GM18907 (cell line): ENCODE results near the gene RARRES1.
A peak's percentile ranks its signal among the peaks of the same experiment; 100 is the strongest.

Source experiments
- ATAC-seq: cut with Tn5 transposase; IDR thresholded peaks from one replicate; pipeline ENCODE4 v1.9.1; 2021; ENCODE audit warnings: mild to moderate bottlenecking, moderate library complexity; ENCODE audit not compliant: unreplicated experiment

Gene RARRES1

GRCh38 chr3:158731938-158732855, at the start of gene RARRES1:
TSS of gene RARRES1 (minus strand) at chr3:158732457. CDS start at chr3:158732415, 42 bp downstream.
- peak; percentile 86 for ATAC-seq

- ATAC-seq: no peak
Observed at GRCh38 chr3:158781849-158782248, 49.6 kb upstream of the RARRES1 start.

GRCh38 chr3:158781191-158781590, 48.9 kb upstream of the RARRES1 start:
- ATAC-seq: no peak

GRCh38 chr3:158780766-158781165, 48.5 kb upstream of the RARRES1 start:
- no peak for ATAC-seq

- no peak for ATAC-seq
Observed at GRCh38 chr3:158777161-158777873, 45.1 kb upstream of the RARRES1 start.

GRCh38 chr3:158776531-158776930, 44.3 kb upstream of the RARRES1 start:
- ATAC-seq: no peak

- peak; percentile 68 for ATAC-seq
Observed at GRCh38 chr3:158775426-158776410, 43.5 kb upstream of the RARRES1 start.

GRCh38 chr3:158774965-158775364, 42.7 kb upstream of the RARRES1 start:
- no peak for ATAC-seq

- ATAC-seq: no peak
Observed at GRCh38 chr3:158773845-158774830, 41.9 kb upstream of the RARRES1 start.

- no peak for ATAC-seq
Observed at GRCh38 chr3:158773166-158773565, 40.9 kb upstream of the RARRES1 start.

- ATAC-seq: no peak
Observed at GRCh38 chr3:158771982-158772381, 39.7 kb upstream of the RARRES1 start.

GRCh38 chr3:158771577-158771976, 39.3 kb upstream of the RARRES1 start:
- no peak for ATAC-seq

GRCh38 chr3:158770741-158771350, 38.6 kb upstream of the RARRES1 start:
- no peak for ATAC-seq

GRCh38 chr3:158769952-158770740, 37.9 kb upstream of the RARRES1 start:
- ATAC-seq: no peak

GRCh38 chr3:158769549-158769948, 37.3 kb upstream of the RARRES1 start:
- ATAC-seq: no peak

- ATAC-seq: no peak
Observed at GRCh38 chr3:158768881-158769543, 36.8 kb upstream of the RARRES1 start.

- ATAC-seq: no peak
Observed at GRCh38 chr3:158768361-158768787, 36.1 kb upstream of the RARRES1 start.

- no peak for ATAC-seq
Observed at GRCh38 chr3:158766364-158766763, 34.1 kb upstream of the RARRES1 start.
